Measurements from ENCODE around the gene GANC.
A peak's percentile ranks its signal among the peaks of the same experiment; 100 is the strongest.

The GANC gene

DNA sequence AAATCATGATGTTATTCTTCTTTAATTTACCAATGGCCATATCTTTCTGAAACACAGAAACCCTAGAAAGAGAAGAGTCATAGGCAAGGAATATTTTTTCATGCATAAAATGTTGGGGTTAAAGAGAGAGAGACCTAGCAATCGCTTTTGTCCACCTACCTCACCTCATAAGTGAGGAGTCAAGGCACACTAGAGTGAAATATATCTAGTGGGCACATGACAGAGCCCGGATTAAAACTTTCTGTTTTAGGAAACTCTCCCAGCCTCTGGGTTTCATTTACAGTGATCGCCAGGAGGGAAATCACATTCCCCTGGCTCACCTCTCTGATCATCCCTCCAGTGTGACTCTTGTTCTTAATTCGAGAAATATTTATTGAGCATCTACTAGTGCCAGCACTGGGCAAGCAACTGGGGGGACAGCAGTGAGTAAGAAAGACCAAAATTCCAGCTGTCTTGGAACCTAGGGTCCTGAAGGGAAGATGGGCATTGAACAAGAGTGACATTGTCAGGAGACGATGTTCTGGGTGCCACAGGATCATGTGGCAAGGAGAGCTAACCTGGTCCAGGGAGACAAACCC, 87.6 kb downstream of the GANC start:
- Histone ChIP-seq H3K4me3 (no peak overlapping the region), H3K4me1 (peaks cover 13% of the 10 kb centered on the region), H3K9me3 (no peaks in the 10 kb centered on the region), H3K27me3 (ENCODE audit: low read depth) (no peaks in the 10 kb centered on the region; the same call in 1 of the 2 replicates), H3K36me3 (replicated peaks) (no peaks in the 10 kb centered on the region)
- in situ Hi-C loops (cut with MboI; ENCODE audit: low sequenced_read_pairs) = no loop called here
- DNase-seq (ENCODE audit: low spot score in 2 of 2) = no peak

DNA sequence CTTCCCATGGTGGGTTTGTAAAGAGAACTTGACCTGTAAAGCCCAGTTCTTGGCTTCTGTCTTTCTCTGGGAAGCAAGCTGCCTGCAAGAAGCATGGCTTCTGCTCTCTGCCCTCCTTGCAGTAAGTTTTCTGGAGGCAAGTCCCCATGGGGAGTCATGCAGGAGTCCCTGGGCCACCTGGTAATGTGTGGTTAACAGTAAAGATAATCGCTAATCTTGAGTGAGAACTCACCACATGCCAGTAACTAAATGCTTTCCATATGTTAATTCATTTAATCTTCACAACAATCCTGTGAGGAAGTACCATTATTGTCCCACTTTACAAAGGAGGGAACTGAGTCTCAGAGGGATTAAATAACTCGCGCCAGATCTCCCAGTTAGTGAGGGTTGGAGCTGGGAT, 90.5 kb downstream of the GANC start:
- in situ Hi-C loops (cut with MboI; ENCODE audit: low sequenced_read_pairs) = no loop called here
- Histone ChIP-seq H3K4me1 (peaks cover 13% of the 10 kb centered on the region), H3K9me3 (no peaks in the 10 kb centered on the region), H3K27me3 (ENCODE audit: low read depth) (peaks cover 13% of the 10 kb centered on the region; the same call in 1 of the 2 replicates), H3K4me3 (no peak overlapping the region), H3K36me3 (replicated peaks) (no peaks in the 10 kb centered on the region)
- peak; percentile 49 to 83 for DNase-seq (ENCODE audit: low spot score in 2 of 2)

DNA sequence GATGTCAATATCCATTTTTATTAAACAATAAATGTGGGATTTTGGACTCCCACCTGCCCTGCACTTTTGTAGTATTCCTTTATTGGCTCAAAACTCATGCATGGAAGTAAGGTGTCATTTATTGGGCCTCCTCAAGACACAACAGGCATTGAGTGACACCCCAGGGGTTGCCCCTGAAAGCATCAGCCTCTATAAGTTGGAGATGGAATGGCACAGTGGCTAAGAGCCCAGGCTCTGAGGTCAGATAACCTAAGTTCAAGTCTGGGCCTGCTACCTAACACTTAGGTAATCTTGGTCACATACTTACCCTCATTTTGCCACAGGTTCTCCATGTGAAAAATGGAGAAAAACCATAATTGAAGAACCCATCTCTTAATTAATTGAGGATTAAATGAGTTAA, 90.9 kb downstream of the GANC start:
- DNase-seq (ENCODE audit: low spot score in 2 of 2) = no peak
- H3K27me3 ChIP-seq (ENCODE audit: low read depth) = peaks cover 13% of the 10 kb centered on the region; the same call in 1 of the 2 replicates
- H3K36me3 ChIP-seq (replicated peaks) = no peaks in the 10 kb centered on the region
- peaks cover 13% of the 10 kb centered on the region for H3K4me1 ChIP-seq
- no peak overlapping the region for H3K4me3 ChIP-seq
- in situ Hi-C loops (cut with MboI; ENCODE audit: low sequenced_read_pairs) = no loop called here
- H3K9me3 ChIP-seq = no peaks in the 10 kb centered on the region; the same call in 1 of the 2 replicates

DNA sequence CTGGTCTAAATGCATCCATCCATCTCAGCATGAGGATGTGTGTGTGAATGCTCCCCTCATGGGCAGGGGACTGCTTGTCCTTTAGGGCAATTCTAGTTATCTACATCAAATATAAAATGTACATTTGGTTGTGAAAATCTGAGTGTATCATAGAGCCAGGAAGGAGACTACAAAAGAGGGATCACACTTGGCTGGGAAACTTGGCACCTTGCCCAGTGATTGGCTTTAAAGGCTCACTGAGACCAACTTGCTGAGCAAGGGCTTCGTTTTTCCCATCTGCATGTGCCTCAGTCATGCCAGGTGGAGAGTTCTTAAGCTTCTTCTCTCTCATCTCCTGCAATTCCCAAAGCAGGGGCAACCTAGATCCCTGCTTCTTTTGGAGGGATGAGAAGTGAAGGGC, 91.5 kb downstream of the GANC start:
- no peaks in the 10 kb centered on the region; the same call in 1 of the 2 replicates for H3K9me3 ChIP-seq
- H3K36me3 ChIP-seq (replicated peaks) = no peaks in the 10 kb centered on the region
- in situ Hi-C loops (cut with MboI; ENCODE audit: low sequenced_read_pairs) = no loop called here
- H3K4me3 ChIP-seq = no peak overlapping the region
- peak; percentile 47 to 77 for DNase-seq (ENCODE audit: low spot score in 2 of 2)
- peaks cover 13% of the 10 kb centered on the region for H3K4me1 ChIP-seq
- H3K27me3 ChIP-seq (ENCODE audit: low read depth) = peaks cover 13% of the 10 kb centered on the region; the same call in 1 of the 2 replicates

DNA sequence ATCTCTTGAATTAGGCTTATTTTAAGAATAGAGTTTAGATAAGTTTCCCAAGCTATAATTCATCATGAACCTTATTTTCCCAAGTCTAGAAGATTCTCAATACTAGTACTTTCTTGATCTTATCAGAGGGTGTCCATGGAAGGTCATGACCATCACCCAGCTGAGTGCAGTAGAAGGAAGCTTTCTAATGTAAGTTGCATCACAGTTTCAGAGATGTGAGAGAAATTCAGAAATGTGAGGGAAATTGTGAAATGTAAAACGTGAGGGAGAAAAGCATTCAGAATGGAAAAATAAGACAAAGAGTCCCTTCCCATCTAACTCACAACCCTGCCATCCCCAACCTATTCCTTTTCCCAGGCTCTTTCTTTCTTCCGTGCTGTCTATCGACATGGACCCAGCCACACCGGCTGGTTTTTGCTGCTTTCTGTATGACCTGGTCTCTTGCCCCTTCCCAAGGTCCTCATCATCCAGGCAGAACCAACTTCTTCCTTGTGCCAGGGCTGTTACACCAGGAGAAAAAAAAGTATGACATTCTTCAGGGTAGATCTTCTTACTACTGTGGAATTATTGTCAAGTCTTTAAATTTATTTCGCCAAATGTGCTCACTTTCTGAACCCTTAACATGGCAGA, 93.0 kb downstream of the GANC start:
- Histone ChIP-seq H3K4me3 (no peak overlapping the region), H3K9me3 (no peaks in the 10 kb centered on the region; the same call in 1 of the 2 replicates), H3K36me3 (replicated peaks) (no peaks in the 10 kb centered on the region), H3K27me3 (ENCODE audit: low read depth) (peaks cover 13% of the 10 kb centered on the region; the same call in 1 of the 2 replicates), H3K4me1 (peaks cover 13% of the 10 kb centered on the region)
- DNase-seq (ENCODE audit: low spot score in 2 of 2) = no peak
- in situ Hi-C loops (cut with MboI; ENCODE audit: low sequenced_read_pairs) = no loop called here

DNA sequence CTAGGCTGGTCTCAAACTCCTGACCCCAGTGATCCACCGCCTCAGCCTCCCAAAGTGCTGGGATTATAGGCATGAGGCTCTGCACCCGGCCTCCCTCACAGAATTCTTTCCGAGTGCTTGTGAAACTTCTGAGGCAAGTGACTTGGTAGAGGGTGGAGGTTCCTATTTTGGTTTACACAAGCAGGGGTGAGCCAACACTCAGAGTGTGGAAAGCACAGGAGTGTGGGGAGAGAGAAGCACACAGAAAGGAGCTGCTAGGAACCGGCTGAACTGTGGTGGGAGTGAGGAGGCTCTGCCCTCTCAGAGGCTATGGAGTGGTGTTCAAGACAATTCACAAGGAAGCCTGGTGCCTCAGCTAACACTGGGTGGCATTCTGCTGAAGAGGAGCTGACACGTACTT, 94.0 kb downstream of the GANC start:
- Histone ChIP-seq H3K36me3 (replicated peaks) (no peaks in the 10 kb centered on the region), H3K4me1 (peaks cover 13% of the 10 kb centered on the region), H3K4me3 (no peak overlapping the region), H3K9me3 (peaks cover 2% of the 10 kb centered on the region; the same call in 1 of the 2 replicates), H3K27me3 (ENCODE audit: low read depth) (peaks cover 13% of the 10 kb centered on the region; the same call in 1 of the 2 replicates)
- no peak for DNase-seq (ENCODE audit: low spot score in 2 of 2)
- in situ Hi-C loops (cut with MboI; ENCODE audit: low sequenced_read_pairs) = no loop called here

DNA sequence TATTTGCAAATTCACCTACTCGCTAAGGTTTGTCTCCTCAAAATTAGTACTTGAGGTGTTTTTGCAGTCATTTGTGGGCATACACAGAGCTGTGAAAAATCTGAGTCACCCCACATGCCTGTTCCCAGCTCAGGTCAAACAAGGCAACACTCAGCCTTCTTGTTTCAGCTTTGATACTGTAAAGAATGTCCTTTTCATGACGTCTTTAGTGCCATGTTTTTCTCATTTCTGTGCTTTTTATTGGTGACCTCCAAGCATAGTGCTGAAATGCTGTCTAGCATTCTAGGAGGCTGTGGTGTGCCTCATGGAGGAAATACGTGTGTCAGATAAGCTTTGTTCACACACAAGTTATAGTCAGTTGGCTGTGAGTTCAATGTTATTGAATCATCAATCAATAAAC, 95.1 kb downstream of the GANC start:
- in situ Hi-C loops (cut with MboI; ENCODE audit: low sequenced_read_pairs) = no loop called here
- no peaks in the 10 kb centered on the region for H3K36me3 ChIP-seq (replicated peaks)
- H3K4me1 ChIP-seq = peaks cover 12% of the 10 kb centered on the region
- no peak overlapping the region for H3K4me3 ChIP-seq
- peaks cover 2% of the 10 kb centered on the region; the same call in 1 of the 2 replicates for H3K9me3 ChIP-seq
- no peak for DNase-seq (ENCODE audit: low spot score in 2 of 2)
- H3K27me3 ChIP-seq (ENCODE audit: low read depth) = peaks cover 13% of the 10 kb centered on the region; the same call in 1 of the 2 replicates

DNA sequence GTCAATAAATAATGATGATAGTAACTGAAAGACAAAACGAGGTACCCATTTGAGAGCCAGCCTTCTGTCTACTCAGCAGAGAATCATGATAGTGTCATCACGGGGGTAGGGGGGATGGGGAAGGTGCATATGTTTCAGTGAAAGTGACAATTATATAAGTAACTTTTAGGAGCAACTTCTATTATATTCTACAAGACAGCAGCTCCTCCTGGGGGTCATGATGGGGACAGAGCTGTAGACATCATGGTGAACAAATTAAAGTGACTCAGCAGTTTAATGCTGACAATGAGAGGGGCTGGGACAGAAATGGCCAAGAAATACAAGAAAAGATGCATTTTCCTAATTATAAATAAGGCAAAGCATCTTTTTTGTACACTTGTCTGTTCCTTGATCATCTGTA, 98.1 kb downstream of the GANC start:
- Histone ChIP-seq H3K27me3 (ENCODE audit: low read depth) (peaks cover 12% of the 10 kb centered on the region; the same call in 1 of the 2 replicates), H3K36me3 (replicated peaks) (no peaks in the 10 kb centered on the region), H3K9me3 (peaks cover 2% of the 10 kb centered on the region; the same call in 1 of the 2 replicates), H3K4me3 (no peak overlapping the region), H3K4me1 (no peaks in the 10 kb centered on the region)
- in situ Hi-C loops (cut with MboI; ENCODE audit: low sequenced_read_pairs) = no loop called here
- no peak for DNase-seq (ENCODE audit: low spot score in 2 of 2)

DNA sequence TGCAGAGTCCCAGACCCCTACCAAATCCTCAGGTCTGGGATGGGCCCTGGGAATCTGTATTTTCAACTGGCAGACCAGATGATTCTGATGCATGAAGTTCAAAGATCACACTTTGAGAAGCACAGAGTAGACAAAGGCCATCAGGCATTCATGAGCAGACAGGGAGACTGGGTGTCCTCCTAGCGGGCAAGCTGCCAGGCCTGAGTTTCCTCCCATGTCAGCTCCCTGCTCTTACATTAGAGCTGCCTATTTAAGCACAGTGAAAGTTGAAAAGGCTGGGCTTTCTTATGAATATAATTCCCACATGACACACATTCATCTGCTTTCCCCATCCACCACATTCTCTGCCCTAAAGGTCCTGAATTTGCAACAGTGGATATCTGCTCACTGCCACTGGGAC, 100.3 kb downstream of the GANC start:
- no peak overlapping the region for H3K4me3 ChIP-seq
- H3K36me3 ChIP-seq (replicated peaks) = no peaks in the 10 kb centered on the region
- H3K9me3 ChIP-seq = peaks cover 2% of the 10 kb centered on the region; the same call in 1 of the 2 replicates
- in situ Hi-C loops (cut with MboI; ENCODE audit: low sequenced_read_pairs) = no loop called here
- H3K4me1 ChIP-seq = no peaks in the 10 kb centered on the region; the same call in 1 of the 2 replicates
- H3K27me3 ChIP-seq (ENCODE audit: low read depth) = 0 out of 2 replicates have a peak, but pooled peaks cover 2% of the 10 kb centered on the region
- no peak for DNase-seq (ENCODE audit: low spot score in 2 of 2)

DNA sequence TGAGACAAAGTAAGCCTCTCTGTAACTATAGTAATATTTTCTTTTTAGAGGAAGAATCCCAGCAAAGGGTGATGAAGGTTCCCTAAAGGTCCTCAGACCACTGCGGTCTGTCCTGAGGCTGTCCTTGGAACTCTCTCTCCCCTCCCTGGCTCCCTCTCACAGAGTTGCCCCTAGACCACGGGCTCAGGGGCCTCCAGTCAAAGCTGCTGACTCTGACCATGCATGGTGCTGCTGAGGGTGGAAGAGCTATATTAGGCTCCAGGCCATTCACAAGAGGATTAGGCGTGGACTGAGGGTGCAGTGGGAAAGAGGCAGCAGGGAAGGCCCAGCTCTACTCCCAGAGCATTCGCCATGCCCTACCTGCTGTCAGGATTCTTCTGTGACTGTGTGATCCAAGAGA, 100.9 kb downstream of the GANC start:
- DNase-seq (ENCODE audit: low spot score in 2 of 2) = no peak
- in situ Hi-C loops (cut with MboI; ENCODE audit: low sequenced_read_pairs) = no loop called here
- Histone ChIP-seq H3K36me3 (replicated peaks) (no peaks in the 10 kb centered on the region), H3K4me1 (no peaks in the 10 kb centered on the region; the same call in 1 of the 2 replicates), H3K27me3 (ENCODE audit: low read depth) (no peaks in the 10 kb centered on the region), H3K9me3 (peaks cover 2% of the 10 kb centered on the region; the same call in 1 of the 2 replicates), H3K4me3 (no peak overlapping the region)

DNA sequence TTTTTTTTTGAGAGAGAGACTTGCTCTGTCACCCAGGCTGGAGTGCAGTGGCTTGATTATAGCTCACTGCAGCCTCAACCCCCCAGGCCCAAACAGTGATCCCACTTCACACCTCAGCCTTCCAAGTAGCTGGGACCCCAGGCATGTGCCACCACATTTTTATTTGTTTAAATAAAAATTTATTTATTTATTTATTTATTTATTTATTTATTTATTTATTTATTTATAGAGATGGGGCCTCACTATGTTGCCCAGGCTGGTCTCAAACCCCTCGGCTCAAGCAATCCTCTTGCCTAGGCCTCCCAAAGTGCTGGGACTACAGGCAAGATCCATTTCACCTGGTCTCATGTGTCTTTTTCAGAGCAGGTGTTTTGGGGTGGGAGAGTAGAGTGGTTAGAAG, 101.8 kb downstream of the GANC start:
- no peaks in the 10 kb centered on the region for H3K36me3 ChIP-seq (replicated peaks)
- 0 out of 2 replicates have a peak, but pooled peaks cover 2% of the 10 kb centered on the region for H3K9me3 ChIP-seq
- no peak for DNase-seq (ENCODE audit: low spot score in 2 of 2)
- no peaks in the 10 kb centered on the region; the same call in 1 of the 2 replicates for H3K4me1 ChIP-seq
- H3K4me3 ChIP-seq = no peak overlapping the region
- in situ Hi-C loops (cut with MboI; ENCODE audit: low sequenced_read_pairs) = no loop called here
- no peaks in the 10 kb centered on the region for H3K27me3 ChIP-seq (ENCODE audit: low read depth)

DNA sequence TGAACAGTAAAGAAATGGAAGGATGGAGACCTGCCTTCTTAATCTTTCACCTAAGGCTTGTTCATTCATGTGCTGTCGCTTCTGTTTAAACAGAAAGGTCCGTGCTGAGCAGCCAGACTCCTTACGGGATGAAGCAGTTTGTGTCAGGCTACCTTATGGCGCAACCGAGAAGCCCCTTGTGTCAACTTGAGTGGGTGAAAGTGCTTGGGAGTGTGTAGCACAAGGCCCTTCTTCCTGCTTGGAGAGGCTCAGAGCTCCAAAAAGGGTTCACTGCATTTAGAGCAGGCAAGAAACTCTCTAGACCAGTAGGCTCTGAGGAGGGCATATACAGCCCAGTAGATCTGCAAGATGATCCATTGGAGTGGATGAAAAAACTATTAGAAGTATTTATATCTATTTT, 102.3 kb downstream of the GANC start:
- in situ Hi-C loops (cut with MboI; ENCODE audit: low sequenced_read_pairs) = no loop called here

DNA sequence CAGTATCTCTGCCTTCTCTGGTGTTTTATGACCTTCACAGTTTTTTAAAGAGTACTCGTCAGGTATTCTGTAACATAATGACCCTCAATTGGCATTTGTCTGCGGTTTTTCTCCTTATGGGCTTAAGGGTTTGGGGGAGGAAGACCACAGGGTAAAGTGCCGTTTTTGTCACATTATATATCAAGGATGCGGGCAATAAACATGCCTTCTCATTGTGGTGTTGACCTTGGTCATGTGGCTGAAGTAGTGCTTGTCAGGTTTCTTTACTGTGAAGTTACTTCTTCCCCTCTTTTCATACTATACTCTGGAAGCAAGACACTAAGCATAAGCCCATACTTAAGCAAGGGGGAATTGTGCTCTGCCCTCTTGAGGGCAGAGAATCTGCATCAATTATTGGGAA, 102.9 kb downstream of the GANC start:
- H3K36me3 ChIP-seq (replicated peaks) = no peaks in the 10 kb centered on the region
- no peak for DNase-seq (ENCODE audit: low spot score in 2 of 2)
- H3K4me1 ChIP-seq = no peaks in the 10 kb centered on the region; the same call in 1 of the 2 replicates
- no peak overlapping the region for H3K4me3 ChIP-seq
- 0 out of 2 replicates have a peak, but pooled peaks cover 2% of the 10 kb centered on the region for H3K9me3 ChIP-seq
- no peaks in the 10 kb centered on the region for H3K27me3 ChIP-seq (ENCODE audit: low read depth)
- in situ Hi-C loops (cut with MboI; ENCODE audit: low sequenced_read_pairs) = no loop called here

More for the DNA sequence above, 102.3 kb downstream of the GANC start:
- Histone ChIP-seq H3K4me3 (no peak overlapping the region), H3K9me3 (0 out of 2 replicates have a peak, but pooled peaks cover 2% of the 10 kb centered on the region), H3K27me3 (ENCODE audit: low read depth) (no peaks in the 10 kb centered on the region), H3K4me1 (no peaks in the 10 kb centered on the region; the same call in 1 of the 2 replicates), H3K36me3 (replicated peaks) (no peaks in the 10 kb centered on the region)
- no peak for DNase-seq (ENCODE audit: low spot score in 2 of 2)

DNA sequence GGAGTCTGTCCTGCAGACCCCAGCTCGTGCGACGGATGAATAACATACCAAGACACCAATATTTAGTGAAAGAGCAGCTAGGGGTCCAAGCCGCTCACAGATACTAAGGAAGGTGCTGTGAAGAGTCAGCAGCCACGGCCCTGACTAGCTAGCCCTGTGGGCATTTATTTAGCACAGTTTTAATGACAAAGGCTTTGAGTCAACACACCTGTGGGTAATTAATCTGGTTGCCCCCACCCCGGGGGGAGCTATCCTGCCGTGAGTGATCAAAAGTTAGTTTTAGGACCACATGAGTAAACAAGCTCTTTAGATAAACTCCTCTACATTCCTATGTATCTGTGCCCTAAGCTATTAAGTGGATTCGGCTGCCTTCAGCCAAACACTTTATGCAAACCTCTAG, 105.0 kb downstream of the GANC start:
- no peak overlapping the region for H3K4me3 ChIP-seq
- in situ Hi-C loops (cut with MboI; ENCODE audit: low sequenced_read_pairs) = no loop called here
- H3K36me3 ChIP-seq (replicated peaks) = no peaks in the 10 kb centered on the region
- H3K4me1 ChIP-seq = no peaks in the 10 kb centered on the region; the same call in 1 of the 2 replicates
- DNase-seq (ENCODE audit: low spot score in 2 of 2) = no peak
- H3K9me3 ChIP-seq = no peaks in the 10 kb centered on the region
- no peaks in the 10 kb centered on the region for H3K27me3 ChIP-seq (ENCODE audit: low read depth)
